ENCODE measurements around the gene IER3IP1. TPM values are rescaled to one million over a fixed set of nuclear protein-coding genes. Genes with fewer than 3 reads are reported as not detected.
"Not testable (repeated sequence)": the region's sequence is repeated elsewhere in the genome, so short reads cannot be mapped to it uniquely, and the experiment has no call there.

IER3IP1 gene
- total and polyA plus RNA-seq, 2 donors (not counting 1 experiment from before 2014, with no cell fraction given) = 2.4 to 8.7 TPM

DNA sequence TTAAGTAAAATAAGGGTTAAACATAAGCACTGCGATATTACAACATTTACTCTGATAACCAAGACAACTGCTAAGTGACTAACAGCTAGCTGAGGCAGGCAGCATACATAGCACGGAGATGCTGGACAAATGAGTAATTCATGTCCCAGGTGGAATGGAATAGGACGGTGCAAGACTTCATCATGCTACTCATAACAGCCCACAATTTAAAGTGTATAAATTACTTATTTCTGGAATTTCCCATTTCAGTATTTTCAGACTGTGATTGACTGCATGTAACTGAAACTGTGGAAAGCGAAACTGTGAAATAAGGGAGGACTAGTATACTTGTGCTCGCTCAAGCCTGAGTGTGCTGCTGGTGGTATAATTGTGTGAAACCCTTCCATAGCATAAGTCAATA is 12.9 kb downstream of the IER3IP1 start:
- Histone ChIP-seq H3K4me3 (ENCODE audit: control extremely low read depth in 1 of 5, extremely low read depth in 1 of 5, insufficient read depth in 1 of 5, low read depth in 2 of 5, low read length in 4 of 5) (no peak overlapping the region), H2AFZ (ENCODE audit: insufficient read depth, low read depth, low read length, poor library complexity, severe bottlenecking) (no peak overlapping the region), H3K9me3 (ENCODE audit: control extremely low read depth in 1 of 3, control insufficient read depth in 2 of 3, insufficient read depth in 1 of 3, low read length in 2 of 3) (no peaks in the 10 kb centered on the region), H4K20me1 (ENCODE audit: control insufficient read depth, insufficient read depth, low read length, poor library complexity, severe bottlenecking) (peaks cover 25% of the 10 kb centered on the region), H3K27ac (ENCODE audit: low read length in 2 of 2) (no peak overlapping the region), H3K36me3 (replicated peaks in 1 of 2; ENCODE audit: control extremely low read depth in 1 of 2, control insufficient read depth in 1 of 2, extremely low read depth in 1 of 2, insufficient read depth in 2 of 2, low read length in 1 of 2) (peaks cover 0 to 2% of the 10 kb centered on the region in 2 experiments), H3K27me3 (replicated peaks in 1 of 4; ENCODE audit: control extremely low read depth in 1 of 4, control insufficient read depth in 3 of 4, insufficient read depth in 4 of 4, low read length in 3 of 4) (no peaks in the 10 kb centered on the region), H3K4me2 (replicated peaks; ENCODE audit: low read depth, low read length, poor library complexity, severe bottlenecking) (peak overlapping the region; percentile 9), H3K4me1 (ENCODE audit: control insufficient read depth in 2 of 2, insufficient read depth in 2 of 2, low read length in 2 of 2) (peaks cover 0 to 4% of the 10 kb centered on the region in 2 donors), H3K79me2 (ENCODE audit: control insufficient read depth, insufficient read depth, low read length) (peaks cover 55% of the 10 kb centered on the region), H3K9ac (ENCODE audit: low read length) (no peak overlapping the region)
- POLR2A ChIA-PET = no interaction called here
- Mint-ChIP-seq H3K27ac (no peak overlapping the region), H3K9me3 (ENCODE audit: insufficient read depth) (no peaks in the 10 kb centered on the region), H3K4me1 (peaks cover 19% of the 10 kb centered on the region), H3K4me3 (peak overlapping the region; percentile 40), H3K27me3 (no peaks in the 10 kb centered on the region)
- peak; percentile 17 for DNase-seq
- no peak for ATAC-seq (ENCODE audit: low read depth)
- CTCF ChIA-PET = no interaction called here
- WGBS (ENCODE audit: insufficient coverage) = no CpG with 5 or more reads among the region's 5 CpGs
- intact Hi-C loops (cut with micrococcal nuclease) = no loop called here
- TF ChIP-seq, protein P1, sequence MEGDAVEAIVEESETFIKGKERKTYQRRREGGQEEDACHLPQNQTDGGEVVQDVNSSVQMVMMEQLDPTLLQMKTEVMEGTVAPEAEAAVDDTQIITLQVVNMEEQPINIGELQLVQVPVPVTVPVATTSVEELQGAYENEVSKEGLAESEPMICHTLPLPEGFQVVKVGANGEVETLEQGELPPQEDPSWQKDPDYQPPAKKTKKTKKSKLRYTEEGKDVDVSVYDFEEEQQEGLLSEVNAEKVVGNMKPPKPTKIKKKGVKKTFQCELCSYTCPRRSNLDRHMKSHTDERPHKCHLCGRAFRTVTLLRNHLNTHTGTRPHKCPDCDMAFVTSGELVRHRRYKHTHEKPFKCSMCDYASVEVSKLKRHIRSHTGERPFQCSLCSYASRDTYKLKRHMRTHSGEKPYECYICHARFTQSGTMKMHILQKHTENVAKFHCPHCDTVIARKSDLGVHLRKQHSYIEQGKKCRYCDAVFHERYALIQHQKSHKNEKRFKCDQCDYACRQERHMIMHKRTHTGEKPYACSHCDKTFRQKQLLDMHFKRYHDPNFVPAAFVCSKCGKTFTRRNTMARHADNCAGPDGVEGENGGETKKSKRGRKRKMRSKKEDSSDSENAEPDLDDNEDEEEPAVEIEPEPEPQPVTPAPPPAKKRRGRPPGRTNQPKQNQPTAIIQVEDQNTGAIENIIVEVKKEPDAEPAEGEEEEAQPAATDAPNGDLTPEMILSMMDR (IDR thresholded peaks at IDR 0.05) = no peak
- TF ChIP-seq EZH2 (IDR thresholded peaks at IDR 0.05; ENCODE audit: borderline replicate concordance, insufficient read depth, low read depth, low read length, poor library complexity, severe bottlenecking) = no peak

DNA sequence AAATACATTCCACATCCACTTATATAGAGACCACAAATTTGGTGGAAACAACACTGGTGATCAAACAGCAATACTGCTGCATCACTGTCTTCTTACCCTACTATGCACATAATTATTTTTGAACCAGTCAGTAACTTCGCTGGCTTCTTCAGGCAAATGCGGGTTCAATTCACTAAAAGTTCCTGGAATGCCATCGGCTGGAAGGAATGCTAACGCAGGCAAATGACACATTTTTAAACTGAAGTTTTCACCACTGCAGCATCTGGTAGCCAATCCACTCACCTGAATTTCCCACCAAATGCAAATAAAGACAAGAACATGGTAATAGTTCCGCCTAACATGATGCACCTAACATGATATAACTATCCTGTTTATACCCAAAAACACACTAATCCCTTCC is 15.9 kb downstream of the IER3IP1 start:
- no peak for TF ChIP-seq EZH2 (IDR thresholded peaks at IDR 0.05; ENCODE audit: borderline replicate concordance, insufficient read depth, low read depth, low read length, poor library complexity, severe bottlenecking)
- TF ChIP-seq, protein P1 (IDR thresholded peaks at IDR 0.05) = no peak
- H3K4me1 Mint-ChIP-seq = peaks cover 16% of the 10 kb centered on the region
- H3K9me3 ChIP-seq (ENCODE audit: control extremely low read depth in 1 of 3, control insufficient read depth in 2 of 3, insufficient read depth in 1 of 3, low read length in 2 of 3) = no peaks in the 10 kb centered on the region
- H3K9me3 Mint-ChIP-seq (ENCODE audit: insufficient read depth) = no peaks in the 10 kb centered on the region
- H4K20me1 ChIP-seq (ENCODE audit: control insufficient read depth, insufficient read depth, low read length, poor library complexity, severe bottlenecking) = peaks cover 13% of the 10 kb centered on the region
- peaks cover 0 to 4% of the 10 kb centered on the region in 2 donors for H3K4me1 ChIP-seq (ENCODE audit: control insufficient read depth in 2 of 2, insufficient read depth in 2 of 2, low read length in 2 of 2)
- H3K4me3 Mint-ChIP-seq = no peak overlapping the region
- ATAC-seq (ENCODE audit: low read depth) (no peak), DNase-seq (no peak)
- 100% methylated on average over 5 of the region's 5 CpGs for WGBS (ENCODE audit: insufficient coverage)
- no peak overlapping the region for H2AFZ ChIP-seq (ENCODE audit: insufficient read depth, low read depth, low read length, poor library complexity, severe bottlenecking)
- H3K27me3 ChIP-seq (replicated peaks in 1 of 4; ENCODE audit: control extremely low read depth in 1 of 4, control insufficient read depth in 3 of 4, insufficient read depth in 4 of 4, low read length in 3 of 4) = no peaks in the 10 kb centered on the region
- POLR2A ChIA-PET = no interaction called here
- H3K79me2 ChIP-seq (ENCODE audit: control insufficient read depth, insufficient read depth, low read length) = peaks cover 30% of the 10 kb centered on the region
- no peaks in the 10 kb centered on the region for H3K27me3 Mint-ChIP-seq
- H3K9ac ChIP-seq (ENCODE audit: low read length) = no peak overlapping the region
- peaks cover 2% of the 10 kb centered on the region in 2 experiments for H3K36me3 ChIP-seq (replicated peaks in 1 of 2; ENCODE audit: control extremely low read depth in 1 of 2, control insufficient read depth in 1 of 2, extremely low read depth in 1 of 2, insufficient read depth in 2 of 2, low read length in 1 of 2)
- H3K4me2 ChIP-seq (replicated peaks; ENCODE audit: low read depth, low read length, poor library complexity, severe bottlenecking) = no peak overlapping the region
- H3K4me3 ChIP-seq (ENCODE audit: control extremely low read depth in 1 of 5, extremely low read depth in 1 of 5, insufficient read depth in 1 of 5, low read depth in 2 of 5, low read length in 4 of 5) = no peak overlapping the region
- H3K27ac Mint-ChIP-seq = no peak overlapping the region
- no peak overlapping the region for H3K27ac ChIP-seq (ENCODE audit: low read length in 2 of 2)
- CTCF ChIA-PET = no interaction called here
- intact Hi-C loops (cut with micrococcal nuclease) = no loop called here

DNA sequence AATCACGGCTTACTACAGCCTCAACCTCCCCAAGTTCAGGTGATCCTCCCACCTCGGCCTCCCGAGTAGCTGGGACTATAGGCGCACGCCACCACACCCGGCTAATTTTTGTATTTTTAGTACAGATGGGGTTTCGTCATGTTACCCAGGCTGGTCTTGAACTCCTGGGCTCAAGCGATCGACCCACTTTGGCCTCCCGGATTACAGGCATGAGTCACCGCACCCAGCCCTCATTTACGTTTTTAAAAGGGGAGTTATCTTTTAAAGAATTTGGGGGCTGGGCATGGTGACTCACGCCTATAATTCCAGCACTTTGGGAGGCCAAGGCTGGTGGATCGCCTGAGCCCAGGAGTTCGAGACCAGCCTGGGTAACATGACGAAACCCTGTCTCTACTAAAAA is 17.8 kb downstream of the IER3IP1 start:
- CTCF ChIA-PET; ATAC-seq (ENCODE audit: low read depth); H3K9ac ChIP-seq (ENCODE audit: low read length); H2AFZ ChIP-seq (ENCODE audit: insufficient read depth, low read depth, low read length, poor library complexity, severe bottlenecking); H3K4me3 Mint-ChIP-seq; POLR2A ChIA-PET; H3K4me1 Mint-ChIP-seq; H3K27me3 ChIP-seq (replicated peaks in 1 of 4; ENCODE audit: control extremely low read depth in 1 of 4, control insufficient read depth in 3 of 4, insufficient read depth in 4 of 4, low read length in 3 of 4); H3K9me3 Mint-ChIP-seq (ENCODE audit: insufficient read depth); H3K27me3 Mint-ChIP-seq; DNase-seq; H3K27ac ChIP-seq (ENCODE audit: low read length in 2 of 2); H3K27ac Mint-ChIP-seq; H4K20me1 ChIP-seq (ENCODE audit: control insufficient read depth, insufficient read depth, low read length, poor library complexity, severe bottlenecking); H3K4me1 ChIP-seq (ENCODE audit: control insufficient read depth in 2 of 2, insufficient read depth in 2 of 2, low read length in 2 of 2); H3K4me2 ChIP-seq (replicated peaks; ENCODE audit: low read depth, low read length, poor library complexity, severe bottlenecking); H3K9me3 ChIP-seq (ENCODE audit: control extremely low read depth in 1 of 3, control insufficient read depth in 2 of 3, insufficient read depth in 1 of 3, low read length in 2 of 3); H3K4me3 ChIP-seq (ENCODE audit: control extremely low read depth in 1 of 5, extremely low read depth in 1 of 5, insufficient read depth in 1 of 5, low read depth in 2 of 5, low read length in 4 of 5); H3K36me3 ChIP-seq (replicated peaks in 1 of 2; ENCODE audit: control extremely low read depth in 1 of 2, control insufficient read depth in 1 of 2, extremely low read depth in 1 of 2, insufficient read depth in 2 of 2, low read length in 1 of 2): not testable (repeated sequence)
- intact Hi-C loops (cut with micrococcal nuclease) = loop anchor here (10.0 kb wide), 2 partner anchors 776 to 1054 kb away; partner anchors contain the start of genes HAUS1 and SMAD2
- peaks cover 15% of the 10 kb centered on the region for H3K79me2 ChIP-seq (ENCODE audit: control insufficient read depth, insufficient read depth, low read length)
- 97% methylated on average over 11 of the region's 16 CpGs for WGBS (ENCODE audit: insufficient coverage)
